ENCODE measurements around the gene HACD2.
"Not testable (repeated sequence)": the region's sequence is repeated elsewhere in the genome, so short reads cannot be mapped to it uniquely, and the experiment has no call there.

Gene HACD2

DNA sequence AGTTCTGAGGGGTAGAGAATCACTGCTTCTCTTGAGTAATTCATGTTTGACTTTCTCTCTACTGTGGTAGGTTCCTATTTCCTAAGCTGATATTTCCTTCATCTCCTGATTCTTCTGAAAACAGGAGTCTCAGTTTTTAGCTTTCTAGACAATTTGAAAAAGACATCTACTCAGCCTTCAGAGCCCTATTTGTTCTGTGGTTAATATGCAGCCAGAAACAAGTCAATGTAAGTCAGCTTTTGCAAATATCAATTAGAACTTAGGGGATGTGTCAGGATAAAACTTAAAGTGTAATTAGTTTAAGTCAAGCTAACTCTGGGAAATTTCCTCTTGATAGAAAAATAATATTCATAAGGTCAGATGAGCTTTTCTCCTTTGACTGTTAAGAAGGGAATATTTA lies 21.7 kb upstream of the HACD2 start:
- Histone ChIP-seq H3K9me2 (replicated peaks; ENCODE audit: insufficient read depth, low read length) (no peaks in the 10 kb centered on the region), H3K9ac (ENCODE audit: low read length) (no peak overlapping the region), H2AFZ (ENCODE audit: low read depth, low read length, severe bottlenecking) (no peak overlapping the region), H3K4me2 (ENCODE audit: low read depth, low read length, poor library complexity, severe bottlenecking) (no peak overlapping the region), H3K9me3 (ENCODE audit: insufficient read depth, low read length) (no peaks in the 10 kb centered on the region), H3K79me2 (ENCODE audit: insufficient read depth, low read length) (no peaks in the 10 kb centered on the region), H3K4me3 (ENCODE audit: insufficient read depth, low read length, poor library complexity, severe bottlenecking) (no peak overlapping the region), H3K27ac (ENCODE audit: low read depth, low read length) (no peak overlapping the region), H3K36me3 (ENCODE audit: low read length) (no peaks in the 10 kb centered on the region), H4K20me1 (ENCODE audit: low read depth, low read length) (no peaks in the 10 kb centered on the region), H3F3A (ENCODE audit: insufficient read depth) (no peaks in the 10 kb centered on the region), H3K27me3 (ENCODE audit: low read length) (no peaks in the 10 kb centered on the region)
- no peak for TF ChIP-seq EZH2phosphoT487 (conservative IDR thresholded peaks at IDR 0.05; ENCODE audit: low read length)
- TF ChIP-seq, protein P1, sequence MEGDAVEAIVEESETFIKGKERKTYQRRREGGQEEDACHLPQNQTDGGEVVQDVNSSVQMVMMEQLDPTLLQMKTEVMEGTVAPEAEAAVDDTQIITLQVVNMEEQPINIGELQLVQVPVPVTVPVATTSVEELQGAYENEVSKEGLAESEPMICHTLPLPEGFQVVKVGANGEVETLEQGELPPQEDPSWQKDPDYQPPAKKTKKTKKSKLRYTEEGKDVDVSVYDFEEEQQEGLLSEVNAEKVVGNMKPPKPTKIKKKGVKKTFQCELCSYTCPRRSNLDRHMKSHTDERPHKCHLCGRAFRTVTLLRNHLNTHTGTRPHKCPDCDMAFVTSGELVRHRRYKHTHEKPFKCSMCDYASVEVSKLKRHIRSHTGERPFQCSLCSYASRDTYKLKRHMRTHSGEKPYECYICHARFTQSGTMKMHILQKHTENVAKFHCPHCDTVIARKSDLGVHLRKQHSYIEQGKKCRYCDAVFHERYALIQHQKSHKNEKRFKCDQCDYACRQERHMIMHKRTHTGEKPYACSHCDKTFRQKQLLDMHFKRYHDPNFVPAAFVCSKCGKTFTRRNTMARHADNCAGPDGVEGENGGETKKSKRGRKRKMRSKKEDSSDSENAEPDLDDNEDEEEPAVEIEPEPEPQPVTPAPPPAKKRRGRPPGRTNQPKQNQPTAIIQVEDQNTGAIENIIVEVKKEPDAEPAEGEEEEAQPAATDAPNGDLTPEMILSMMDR (IDR thresholded peaks at IDR 0.05; ENCODE audit: insufficient read depth, low read length, poor library complexity, severe bottlenecking) = no peak

DNA sequence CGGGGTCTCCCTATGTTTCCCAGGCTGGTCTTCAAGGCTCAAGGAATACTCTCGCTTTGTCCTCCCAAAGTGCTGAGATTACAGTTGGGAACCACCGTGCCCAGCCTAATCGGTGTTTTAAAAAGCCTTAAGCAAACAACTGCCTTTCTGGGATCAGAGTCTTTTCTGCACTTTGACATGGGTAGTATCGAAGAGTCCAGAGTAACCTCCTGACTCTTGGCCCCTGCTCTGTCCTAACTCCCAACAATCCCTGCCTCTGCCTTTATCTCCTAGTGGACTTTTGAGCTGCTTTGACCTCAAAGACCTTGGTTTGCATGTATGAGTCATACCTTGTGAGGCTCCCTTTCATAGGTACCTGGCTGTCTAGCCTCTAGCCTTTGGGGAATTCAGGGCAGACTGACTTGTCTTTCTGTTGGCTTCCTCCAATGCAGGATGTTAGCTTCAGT lies 21.0 kb upstream of the HACD2 start:
- Histone ChIP-seq H2AFZ (ENCODE audit: low read depth, low read length, severe bottlenecking) (no peak overlapping the region), H4K20me1 (ENCODE audit: low read depth, low read length) (no peaks in the 10 kb centered on the region), H3K9me2 (replicated peaks; ENCODE audit: insufficient read depth, low read length) (no peaks in the 10 kb centered on the region), H3K9ac (ENCODE audit: low read length) (no peak overlapping the region), H3K27ac (ENCODE audit: low read depth, low read length) (no peak overlapping the region), H3K27me3 (ENCODE audit: low read length) (no peaks in the 10 kb centered on the region), H3F3A (ENCODE audit: insufficient read depth) (no peaks in the 10 kb centered on the region), H3K79me2 (ENCODE audit: insufficient read depth, low read length) (no peaks in the 10 kb centered on the region), H3K4me3 (ENCODE audit: insufficient read depth, low read length, poor library complexity, severe bottlenecking) (no peak overlapping the region), H3K36me3 (ENCODE audit: low read length) (no peaks in the 10 kb centered on the region), H3K4me2 (ENCODE audit: low read depth, low read length, poor library complexity, severe bottlenecking) (no peak overlapping the region), H3K9me3 (ENCODE audit: insufficient read depth, low read length) (no peaks in the 10 kb centered on the region)
- TF ChIP-seq, protein P1 (IDR thresholded peaks at IDR 0.05; ENCODE audit: insufficient read depth, low read length, poor library complexity, severe bottlenecking) = no peak
- no peak for TF ChIP-seq EZH2phosphoT487 (conservative IDR thresholded peaks at IDR 0.05; ENCODE audit: low read length)

DNA sequence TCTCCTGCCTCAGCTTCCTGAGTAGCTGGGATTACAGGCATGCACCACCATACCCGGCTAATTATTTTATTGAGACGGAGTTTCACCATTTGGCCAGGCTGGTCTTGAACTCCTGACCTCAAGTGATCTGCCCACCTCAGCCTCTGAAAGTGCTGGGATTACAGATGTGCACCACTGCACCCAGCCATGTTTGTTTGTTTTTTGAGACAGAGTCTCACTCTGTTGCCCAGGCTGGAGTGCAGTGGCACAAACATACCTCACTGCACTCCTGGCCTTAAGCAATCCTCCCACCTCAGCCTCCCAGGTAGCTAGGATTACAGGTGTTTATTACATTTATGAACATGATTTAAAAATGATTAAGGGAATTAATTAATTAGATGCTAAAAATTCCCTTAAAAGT lies 18.3 kb upstream of the HACD2 start:
- not testable (repeated sequence) for H3K9me3 ChIP-seq (ENCODE audit: insufficient read depth, low read length); H3K27ac ChIP-seq (ENCODE audit: low read depth, low read length); H3K9me2 ChIP-seq (replicated peaks; ENCODE audit: insufficient read depth, low read length); H2AFZ ChIP-seq (ENCODE audit: low read depth, low read length, severe bottlenecking); H3K9ac ChIP-seq (ENCODE audit: low read length); H3K36me3 ChIP-seq (ENCODE audit: low read length); H3F3A ChIP-seq (ENCODE audit: insufficient read depth); H4K20me1 ChIP-seq (ENCODE audit: low read depth, low read length); H3K79me2 ChIP-seq (ENCODE audit: insufficient read depth, low read length); H3K4me2 ChIP-seq (ENCODE audit: low read depth, low read length, poor library complexity, severe bottlenecking); H3K27me3 ChIP-seq (ENCODE audit: low read length); H3K4me3 ChIP-seq (ENCODE audit: insufficient read depth, low read length, poor library complexity, severe bottlenecking)

DNA sequence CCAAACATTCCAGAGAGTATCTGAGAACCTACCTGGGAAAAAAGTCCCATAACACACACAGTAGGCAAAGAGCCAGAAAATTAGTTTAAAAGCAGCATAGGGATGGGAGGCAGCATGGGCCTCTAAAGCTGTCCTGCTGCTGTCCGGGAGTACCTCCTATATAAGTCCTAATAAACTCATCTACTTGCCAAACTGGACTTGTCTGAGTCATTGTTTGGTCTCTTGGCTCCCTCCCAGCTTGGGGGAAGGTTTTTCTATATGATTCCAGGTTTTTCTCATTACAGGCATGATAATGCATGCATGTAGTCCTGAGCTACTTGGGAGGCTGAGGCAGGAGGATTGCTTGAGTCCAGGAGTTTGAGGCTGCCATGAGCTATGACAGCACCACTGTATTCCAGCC lies 17.5 kb upstream of the HACD2 start:
- H3K9me2 ChIP-seq (replicated peaks; ENCODE audit: insufficient read depth, low read length) = no peaks in the 10 kb centered on the region
- H3K4me3 ChIP-seq (ENCODE audit: insufficient read depth, low read length, poor library complexity, severe bottlenecking) = no peak overlapping the region
- no peak overlapping the region for H2AFZ ChIP-seq (ENCODE audit: low read depth, low read length, severe bottlenecking)
- H3K27ac ChIP-seq (ENCODE audit: low read depth, low read length) = no peak overlapping the region
- H3K79me2 ChIP-seq (ENCODE audit: insufficient read depth, low read length) = no peaks in the 10 kb centered on the region
- no peaks in the 10 kb centered on the region for H4K20me1 ChIP-seq (ENCODE audit: low read depth, low read length)
- H3K36me3 ChIP-seq (ENCODE audit: low read length) = no peaks in the 10 kb centered on the region
- H3F3A ChIP-seq (ENCODE audit: insufficient read depth) = no peaks in the 10 kb centered on the region
- no peak overlapping the region for H3K9ac ChIP-seq (ENCODE audit: low read length)
- H3K27me3 ChIP-seq (ENCODE audit: low read length) = no peaks in the 10 kb centered on the region
- TF ChIP-seq EZH2phosphoT487 (conservative IDR thresholded peaks at IDR 0.05; ENCODE audit: low read length) = no peak
- TF ChIP-seq, protein P1 (IDR thresholded peaks at IDR 0.05; ENCODE audit: insufficient read depth, low read length, poor library complexity, severe bottlenecking) = no peak
- H3K4me2 ChIP-seq (ENCODE audit: low read depth, low read length, poor library complexity, severe bottlenecking) = no peak overlapping the region
- H3K9me3 ChIP-seq (ENCODE audit: insufficient read depth, low read length) = no peaks in the 10 kb centered on the region

DNA sequence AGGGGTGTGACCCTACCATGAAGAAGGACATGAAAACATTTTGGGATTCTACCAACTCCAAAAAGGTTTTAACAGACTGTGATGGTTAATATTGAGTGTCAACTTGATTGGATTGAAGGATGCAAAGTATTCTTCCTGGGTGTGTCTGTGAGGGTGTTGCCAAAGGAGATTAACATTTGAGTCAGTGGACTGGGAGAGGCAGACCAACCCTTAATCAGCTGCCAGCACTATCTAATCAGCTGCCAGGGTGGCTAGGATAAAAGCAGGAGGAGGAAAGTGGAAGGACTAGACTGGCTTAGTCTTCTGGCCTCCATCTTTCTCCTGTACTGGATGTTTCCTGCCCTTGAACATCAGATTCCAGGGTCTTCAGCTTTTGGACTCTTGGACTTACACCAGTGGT lies 16.0 kb upstream of the HACD2 start:
- H3K9me2 ChIP-seq (replicated peaks; ENCODE audit: insufficient read depth, low read length); H4K20me1 ChIP-seq (ENCODE audit: low read depth, low read length); H3K36me3 ChIP-seq (ENCODE audit: low read length); H2AFZ ChIP-seq (ENCODE audit: low read depth, low read length, severe bottlenecking); H3K9me3 ChIP-seq (ENCODE audit: insufficient read depth, low read length); H3K9ac ChIP-seq (ENCODE audit: low read length); H3K4me3 ChIP-seq (ENCODE audit: insufficient read depth, low read length, poor library complexity, severe bottlenecking); H3F3A ChIP-seq (ENCODE audit: insufficient read depth); H3K79me2 ChIP-seq (ENCODE audit: insufficient read depth, low read length); H3K27ac ChIP-seq (ENCODE audit: low read depth, low read length); H3K4me2 ChIP-seq (ENCODE audit: low read depth, low read length, poor library complexity, severe bottlenecking); H3K27me3 ChIP-seq (ENCODE audit: low read length): not testable (repeated sequence)

All from SU-DHL-6 (cell line).